GM23248 (cell line): ENCODE data around the gene TAS2R40. TPM values are rescaled to one million over a fixed set of nuclear protein-coding genes. Genes with fewer than 3 reads are reported as not detected.

Source experiments
- DNase-seq: peaks from one replicate; pipeline ENCODE4 v3.0.0-alpha.2; 2015
- H2AFZ ChIP-seq: fragments of 200-600 bp; sonication (generic); 2 replicates; pipeline ENCODE4 v1.6.1; 2016; ENCODE audit warnings: antibody characterized with exemption
- H3F3A ChIP-seq: fragments of 200-600 bp; sonication (generic); 2 replicates; pipeline ENCODE4 v1.6.1; 2016; ENCODE audit warnings: mild to moderate bottlenecking, antibody characterized with exemption, mixed run types; ENCODE audit not compliant: insufficient read depth
- H3K27ac ChIP-seq: fragments of 200-600 bp; sonication (generic); 2 replicates; pipeline ENCODE4 v1.5.1; 2016; ENCODE audit warnings: mild to moderate bottlenecking
- H3K27me3 ChIP-seq: fragments of 200-600 bp; sonication (generic); replicated peaks from 2 replicates; pipeline ENCODE4 v1.6.1; 2016; ENCODE audit warnings: mild to moderate bottlenecking; ENCODE audit not compliant: insufficient read depth
- H3K36me3 ChIP-seq: fragments of 200-600 bp; sonication (generic); 2 replicates; pipeline ENCODE4 v1.6.1; 2016; ENCODE audit warnings: low read depth, mild to moderate bottlenecking
- H3K4me1 ChIP-seq: fragments of 200-600 bp; sonication (generic); 2 replicates; pipeline ENCODE4 v1.6.1; 2016; ENCODE audit warnings: mild to moderate bottlenecking; ENCODE audit not compliant: insufficient read depth
- H3K4me2 ChIP-seq: fragments of 200-600 bp; sonication (generic); one replicate; pipeline ENCODE4 v1.6.1; 2016; ENCODE audit warnings: mild to moderate bottlenecking; ENCODE audit not compliant: unreplicated experiment
- H3K4me3 ChIP-seq: fragments of 200-600 bp; sonication (generic); 2 replicates; pipeline ENCODE4 v1.5.1; 2016; ENCODE audit warnings: mild to moderate bottlenecking
- H3K79me2 ChIP-seq: fragments of 200-600 bp; sonication (generic); 2 replicates; pipeline ENCODE4 v1.6.1; 2016; ENCODE audit warnings: mild to moderate bottlenecking; ENCODE audit not compliant: insufficient read depth
- H3K9ac ChIP-seq: fragments of 200-600 bp; sonication (generic); 2 replicates; pipeline ENCODE4 v1.6.1; 2016; ENCODE audit warnings: mild to moderate bottlenecking
- H3K9me2 ChIP-seq: fragments of 200-600 bp; sonication (generic); 2 replicates; pipeline ENCODE4 v1.6.1; 2016; ENCODE audit warnings: mixed run types, mild to moderate bottlenecking, moderate library complexity; ENCODE audit not compliant: insufficient read depth
- H3K9me3 ChIP-seq: fragments of 200-600 bp; sonication (generic); one replicate; pipeline ENCODE4 v1.6.1; 2017; ENCODE audit warnings: low read depth
- H4K20me1 ChIP-seq: fragments of 200-600 bp; sonication (generic); 2 replicates; pipeline ENCODE4 v1.6.0; 2016; ENCODE audit not compliant: insufficient read depth
- EZH2 ChIP-seq: fragments of 200-600 bp; sonication (generic); IDR thresholded peaks from 2 replicates; pipeline ENCODE4 v1.6.1; 2018; ENCODE audit warnings: antibody characterized with exemption, mild to moderate bottlenecking; ENCODE audit not compliant: insufficient read depth, poor library complexity, severe bottlenecking
- EZH2phosphoT487 ChIP-seq: fragments of 200-600 bp; sonication (generic); IDR thresholded peaks from 2 replicates; pipeline ENCODE4 v1.6.1; 2018; ENCODE audit warnings: antibody characterized with exemption, moderate library complexity, mild to moderate bottlenecking, low read depth; ENCODE audit not compliant: insufficient read depth
- WGBS, 2 experiments: methylation state at CpG; one replicate each; pipeline ENCODE4 v1.1.6; 2015 to 2017; ENCODE audit warnings: low lambda C conversion rate in 2 of 2, low coverage in 1 of 2; ENCODE audit errors: missing lambda C conversion rate in 2 of 2; 5-methylcytosine and 5-hydroxymethylcytosine counted together
- in situ Hi-C: fragments of 300-500 bp; cut with MboI; formaldehyde crosslinking; loops from 2 replicates; pipeline ENCODE4 v1.15.0; 2020
- polyA plus RNA-seq: library from polyadenylated mRNA; unstranded; fragments of >200 nt; fragmentation: Nextera tagmentation; extraction: Ambion mirVana; gene quantifications from 2 replicates; pipeline ENCODE4 v1.2.1, GENCODE V29; 2016
- small RNA-seq: library from RNA; depleted of rRNA; stranded (forward); fragments of <200 nt; gene quantifications from one replicate; pipeline ENCODE3, GENCODE V24; 2014; ENCODE audit warnings: low read depth, low replicate concordance
- total RNA-seq: library from RNA; depleted of rRNA; stranded (reverse); fragments of >200 nt; shearing (Covaris generic); gene quantifications from 2 replicates; pipeline ENCODE4 v1.2.3, GENCODE V29; 2014; rRNA removed

Gene TAS2R40
- total and polyA plus RNA-seq, 2 experiments from 2014 or later: not detected

GRCh38 chr7:143265017-143265693 lies 43.3 kb downstream of the TAS2R40 start:
- Histone ChIP-seq H3K36me3 (peaks cover 15% of the 10 kb centered on the region; the same call in 1 of the 2 replicates), H3K4me1 (peaks cover 5% of the 10 kb centered on the region; the same call in 1 of the 2 replicates), H3K27ac (no peak overlapping the region), H3K9ac (no peak overlapping the region), H3K27me3 (no peaks in the 10 kb centered on the region), H3K79me2 (peaks cover 12% of the 10 kb centered on the region), H2AFZ (no peak overlapping the region), H3K9me3 (no peaks in the 10 kb centered on the region), H3F3A (no peaks in the 10 kb centered on the region), H3K9me2 (no peaks in the 10 kb centered on the region), H3K4me3 (no peak overlapping the region), H4K20me1 (no peaks in the 10 kb centered on the region), H3K4me2 (no peak overlapping the region)
- DNase-seq: no peak
- no peak for TF ChIP-seq EZH2
- TF ChIP-seq EZH2phosphoT487: no peak
- in situ Hi-C loops: no loop called here
- 94 to 99% methylated on average over 11 to 15 of the region's 15 CpGs for WGBS, 2 experiments

- no peak for DNase-seq
- in situ Hi-C loops: no loop called here
- 96% methylated on average over 5 of the region's 5 CpGs for WGBS, 2 experiments
- peaks cover 3% of the 10 kb centered on the region; the same call in 1 of the 2 replicates for H3K4me1 ChIP-seq
- H3K9me2 ChIP-seq: no peaks in the 10 kb centered on the region
- H2AFZ ChIP-seq: no peak overlapping the region
- H3K27ac ChIP-seq: no peak overlapping the region
- H3K9ac ChIP-seq: no peak overlapping the region
- no peak overlapping the region for H3K4me2 ChIP-seq
- no peaks in the 10 kb centered on the region for H3K9me3 ChIP-seq
- TF ChIP-seq EZH2phosphoT487: no peak
- no peak for TF ChIP-seq EZH2
- peaks cover 3% of the 10 kb centered on the region for H3K79me2 ChIP-seq
- H3F3A ChIP-seq: no peaks in the 10 kb centered on the region
- H3K4me3 ChIP-seq: no peak overlapping the region
- H3K36me3 ChIP-seq: peaks cover 15% of the 10 kb centered on the region; the same call in 1 of the 2 replicates
- no peaks in the 10 kb centered on the region for H3K27me3 ChIP-seq
- H4K20me1 ChIP-seq: no peaks in the 10 kb centered on the region
Observed at GRCh38 chr7:143269251-143269650, 47.4 kb downstream of the TAS2R40 start.

- no peak overlapping the region for H2AFZ ChIP-seq
- no peak overlapping the region for H3K4me2 ChIP-seq
- in situ Hi-C loops: no loop called here
- no peaks in the 10 kb centered on the region for H4K20me1 ChIP-seq
- no peaks in the 10 kb centered on the region for H3K79me2 ChIP-seq
- WGBS, 2 experiments: 95 to 96% methylated on average over 1 of the region's 1 CpG
- H3K9me3 ChIP-seq: no peaks in the 10 kb centered on the region
- H3K9me2 ChIP-seq: no peaks in the 10 kb centered on the region
- no peak for TF ChIP-seq EZH2phosphoT487
- no peaks in the 10 kb centered on the region for H3K27me3 ChIP-seq
- DNase-seq: no peak
- H3K4me1 ChIP-seq: no peaks in the 10 kb centered on the region
- H3K4me3 ChIP-seq: no peak overlapping the region
- no peak overlapping the region for H3K27ac ChIP-seq
- no peaks in the 10 kb centered on the region for H3F3A ChIP-seq
- no peak overlapping the region for H3K9ac ChIP-seq
- H3K36me3 ChIP-seq: peaks cover 11% of the 10 kb centered on the region; the same call in 1 of the 2 replicates
Observed at GRCh38 chr7:143271240-143271639, 49.4 kb downstream of the TAS2R40 start.

Small RNA genes within 50 kb of the gene (small RNA-seq; reads per million reads assigned to genes)
- gene AC073342.3: not detected

Other genes with a start within 250 kb of the TAS2R40 start
- not detected in 2 replicates for gene OR9A2, start 194.9 kb upstream of the TAS2R40 start, total RNA-seq
- gene OR9A2, start 194.9 kb upstream of the TAS2R40 start, polyA plus RNA-seq: not detected in 2 replicates
- not detected in 2 replicates for gene OR6V1, start 169.7 kb upstream of the TAS2R40 start, total RNA-seq
- gene OR6V1, start 169.7 kb upstream of the TAS2R40 start, polyA plus RNA-seq: not detected in 2 replicates
- gene PIP, start 90.0 kb upstream of the TAS2R40 start, total RNA-seq: not detected in 2 replicates
- gene PIP, start 90.0 kb upstream of the TAS2R40 start, polyA plus RNA-seq: not detected in 2 replicates
- not detected in 2 replicates for gene TAS2R39, start 38.6 kb upstream of the TAS2R40 start, total RNA-seq
- not detected in 2 replicates for gene TAS2R39, start 38.6 kb upstream of the TAS2R40 start, polyA plus RNA-seq
- 119 and 132 TPM in 2 replicates for gene GSTK1, start 41.4 kb downstream of the TAS2R40 start, total RNA-seq
- 149 and 153 TPM in 2 replicates for gene GSTK1, start 41.4 kb downstream of the TAS2R40 start, polyA plus RNA-seq
- gene TMEM139, start 62.9 kb downstream of the TAS2R40 start, total RNA-seq: not detected in 2 replicates
- gene TMEM139, start 62.9 kb downstream of the TAS2R40 start, polyA plus RNA-seq: not detected in 2 replicates
- gene CASP2, start 66.3 kb downstream of the TAS2R40 start, total RNA-seq: 9.2 and 12.9 TPM in 2 replicates
- 12.4 and 13.1 TPM in 2 replicates for gene CASP2, start 66.3 kb downstream of the TAS2R40 start, polyA plus RNA-seq
- gene CLCN1, start 94.1 kb downstream of the TAS2R40 start, total RNA-seq: not detected in 2 replicates
- gene CLCN1, start 94.1 kb downstream of the TAS2R40 start, polyA plus RNA-seq: not detected in 2 replicates
- 3.0 TPM in 2 replicates for gene FAM131B, start 140.7 kb downstream of the TAS2R40 start, total RNA-seq
- gene FAM131B, start 140.7 kb downstream of the TAS2R40 start, polyA plus RNA-seq: 0.50 and 1.1 TPM in 2 replicates
- gene ZYX, start 159.3 kb downstream of the TAS2R40 start, total RNA-seq: 140 and 148 TPM in 2 replicates
- gene ZYX, start 159.3 kb downstream of the TAS2R40 start, polyA plus RNA-seq: 380 and 396 TPM in 2 replicates
- not detected in 2 replicates for gene EPHA1, start 186.8 kb downstream of the TAS2R40 start, total RNA-seq
- 0.80 and 0.83 TPM in 2 replicates for gene EPHA1, start 186.8 kb downstream of the TAS2R40 start, polyA plus RNA-seq
- not detected in 2 replicates for gene TAS2R60, start 221.4 kb downstream of the TAS2R40 start, total RNA-seq
- gene TAS2R60, start 221.4 kb downstream of the TAS2R40 start, polyA plus RNA-seq: not detected in 2 replicates